NB4 (cell line): Measurements from ENCODE around the gene SAT1.

Experiments used
- DNase-seq: peaks from one replicate; pipeline ENCODE4 v3.0.0; 2010; ENCODE audit warnings: low read depth
- H3K4me3 ChIP-seq: one replicate; pipeline ENCODE4 v1.5.1; 2011; ENCODE audit warnings: mild to moderate bottlenecking, low read depth, low read length, moderate library complexity
- MAX ChIP-seq: IDR thresholded peaks from 2 replicates; pipeline ENCODE4 v1.6.1; 2011; ENCODE audit warnings: low read depth, low read length
- MYC ChIP-seq: IDR thresholded peaks from 2 replicates; pipeline ENCODE4 v1.6.1; 2011; ENCODE audit warnings: low read depth, low read length
- POLR2A ChIP-seq: IDR thresholded peaks from 2 replicates; pipeline ENCODE4 v1.6.1; 2011; ENCODE audit warnings: mild to moderate bottlenecking; ENCODE audit not compliant: insufficient read length; ENCODE audit errors: extremely low read depth
- TF ChIP-seq, protein P1 (sequence below): IDR thresholded peaks from one replicate; pipeline ENCODE4 v1.5.1; 2012; ENCODE audit warnings: low read depth, low read length

Gene SAT1

DNA sequence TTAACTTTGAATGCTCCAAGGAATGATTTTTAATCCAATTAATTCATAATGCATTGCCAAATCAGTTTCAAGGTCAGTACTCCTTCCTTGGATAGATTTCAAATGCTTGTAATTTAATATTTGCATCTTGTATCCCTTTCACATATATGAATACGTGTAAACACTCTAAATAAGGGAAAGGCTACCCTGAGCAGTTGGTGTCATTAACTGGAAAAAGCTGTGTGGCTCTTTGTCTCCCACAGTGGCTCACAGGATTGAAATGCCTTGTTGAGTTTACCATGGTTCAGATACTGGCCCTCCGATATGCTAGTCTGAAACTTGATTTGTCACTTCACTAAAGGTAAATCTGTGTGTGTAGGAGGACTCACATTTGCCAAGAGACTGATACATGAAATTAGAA is 23.2 kb upstream of the SAT1 start:
- no peak overlapping the region for H3K4me3 ChIP-seq
- no peak for DNase-seq
- TF ChIP-seq, protein P1, sequence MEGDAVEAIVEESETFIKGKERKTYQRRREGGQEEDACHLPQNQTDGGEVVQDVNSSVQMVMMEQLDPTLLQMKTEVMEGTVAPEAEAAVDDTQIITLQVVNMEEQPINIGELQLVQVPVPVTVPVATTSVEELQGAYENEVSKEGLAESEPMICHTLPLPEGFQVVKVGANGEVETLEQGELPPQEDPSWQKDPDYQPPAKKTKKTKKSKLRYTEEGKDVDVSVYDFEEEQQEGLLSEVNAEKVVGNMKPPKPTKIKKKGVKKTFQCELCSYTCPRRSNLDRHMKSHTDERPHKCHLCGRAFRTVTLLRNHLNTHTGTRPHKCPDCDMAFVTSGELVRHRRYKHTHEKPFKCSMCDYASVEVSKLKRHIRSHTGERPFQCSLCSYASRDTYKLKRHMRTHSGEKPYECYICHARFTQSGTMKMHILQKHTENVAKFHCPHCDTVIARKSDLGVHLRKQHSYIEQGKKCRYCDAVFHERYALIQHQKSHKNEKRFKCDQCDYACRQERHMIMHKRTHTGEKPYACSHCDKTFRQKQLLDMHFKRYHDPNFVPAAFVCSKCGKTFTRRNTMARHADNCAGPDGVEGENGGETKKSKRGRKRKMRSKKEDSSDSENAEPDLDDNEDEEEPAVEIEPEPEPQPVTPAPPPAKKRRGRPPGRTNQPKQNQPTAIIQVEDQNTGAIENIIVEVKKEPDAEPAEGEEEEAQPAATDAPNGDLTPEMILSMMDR = no peak
- TF ChIP-seq MYC = no peak
- no peak for TF ChIP-seq MAX
- TF ChIP-seq POLR2A = no peak

GRCh38 chrX:23764188-23764984 is 18.6 kb upstream of the SAT1 start:
- H3K4me3 ChIP-seq = no peak overlapping the region
- no peak for TF ChIP-seq MYC
- no peak for TF ChIP-seq MAX
- TF ChIP-seq POLR2A = no peak
- TF ChIP-seq, protein P1 = no peak
- DNase-seq = no peak

DNA sequence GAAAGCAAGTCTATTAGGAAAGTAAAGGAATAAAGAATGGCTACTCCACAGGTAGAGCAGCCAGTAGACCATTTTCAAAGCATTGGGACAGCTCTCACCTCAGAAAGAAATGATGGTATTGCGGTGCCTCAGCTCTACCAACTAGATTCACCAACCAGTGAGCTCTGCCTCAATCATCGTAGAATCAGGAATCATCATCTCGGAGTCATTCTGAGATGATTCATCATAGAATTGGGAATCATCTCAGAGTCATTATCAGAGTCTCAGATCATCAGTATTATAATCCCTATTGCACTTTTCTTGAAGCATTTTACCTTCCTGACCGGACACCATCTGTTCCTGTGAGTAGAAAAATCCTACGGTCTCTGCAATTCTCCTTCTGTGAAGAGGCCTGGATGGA is 17.5 kb upstream of the SAT1 start:
- H3K4me3 ChIP-seq = no peak overlapping the region
- DNase-seq = no peak
- no peak for TF ChIP-seq MAX
- TF ChIP-seq, protein P1 = no peak
- TF ChIP-seq POLR2A = no peak
- TF ChIP-seq MYC = no peak

- no peak for DNase-seq
- no peak overlapping the region for H3K4me3 ChIP-seq
- TF ChIP-seq MAX = no peak
- TF ChIP-seq MYC = no peak
- TF ChIP-seq POLR2A = no peak
- TF ChIP-seq, protein P1 = no peak
Measured at GRCh38 chrX:23765868-23766267, 17.1 kb upstream of the SAT1 start.

GRCh38 chrX:23766650-23767551 is 16.1 kb upstream of the SAT1 start:
- H3K4me3 ChIP-seq = no peak overlapping the region
- TF ChIP-seq MYC (no peak), MAX (no peak), POLR2A (no peak)
- TF ChIP-seq, protein P1 = no peak
- DNase-seq = no peak
